Esophagus mucosa (tissue), 1 donor: ENCODE data around the gene C6. TPM values are rescaled to one million over a fixed set of nuclear protein-coding genes. Genes with fewer than 3 reads are reported as not detected.
"Not testable (repeated sequence)": the region's sequence is repeated elsewhere in the genome, so short reads cannot be mapped to it uniquely, and the experiment has no call there.

Source experiments
- ATAC-seq: fragments of 200-7000 bp; cut with Tn5 transposase; one replicate; pipeline ENCODE4 v1.9.1; 2020
- total RNA-seq: library from RNA; stranded (reverse); gene quantifications from one replicate; pipeline ENCODE4 v1.2.4, GENCODE V29; 2023
- donor health status: DM: yes; HTN: yes; CAD: no.

The C6 gene
- total RNA-seq, 1 donor from 2014 or later: not detected

DNA sequence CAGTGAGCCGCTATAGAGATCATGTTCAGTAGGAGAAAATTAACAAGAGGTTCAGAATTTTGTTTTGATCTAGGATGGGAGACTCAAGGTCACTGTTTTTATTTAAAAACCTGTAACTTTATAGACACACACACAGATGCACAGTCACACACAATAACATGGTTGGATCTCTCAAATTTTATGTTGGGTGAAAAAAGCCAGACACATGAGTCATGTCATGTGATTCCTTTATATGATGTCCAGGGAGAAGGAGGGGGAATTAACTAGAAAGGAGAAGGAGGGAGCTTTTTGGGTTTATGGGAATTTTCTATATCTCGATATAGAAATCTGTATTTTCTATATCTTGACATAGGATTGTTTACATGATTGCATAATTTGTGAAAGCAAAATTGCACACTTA, 17.1 kb downstream of the C6 start:
- ATAC-seq: no peak

DNA sequence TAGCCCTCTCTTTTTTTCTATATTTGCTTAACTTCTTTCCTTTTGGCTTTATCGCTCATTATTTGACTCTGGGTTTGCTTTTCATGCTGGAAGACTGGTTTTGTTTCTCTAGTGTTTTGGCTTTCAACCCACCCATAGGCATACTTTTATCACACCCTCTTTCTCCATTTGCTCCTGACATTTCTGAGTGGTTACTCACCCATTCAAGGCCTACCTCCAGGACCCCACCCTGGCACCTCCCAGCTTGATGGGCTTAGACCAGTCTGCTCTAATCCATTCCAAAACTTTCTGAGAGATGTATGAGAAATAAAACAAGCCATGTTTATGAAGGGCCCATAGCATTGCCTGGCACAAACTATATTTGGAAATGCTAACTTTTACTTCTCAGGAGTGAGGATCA, 18.1 kb downstream of the C6 start:
- ATAC-seq: no peak

DNA sequence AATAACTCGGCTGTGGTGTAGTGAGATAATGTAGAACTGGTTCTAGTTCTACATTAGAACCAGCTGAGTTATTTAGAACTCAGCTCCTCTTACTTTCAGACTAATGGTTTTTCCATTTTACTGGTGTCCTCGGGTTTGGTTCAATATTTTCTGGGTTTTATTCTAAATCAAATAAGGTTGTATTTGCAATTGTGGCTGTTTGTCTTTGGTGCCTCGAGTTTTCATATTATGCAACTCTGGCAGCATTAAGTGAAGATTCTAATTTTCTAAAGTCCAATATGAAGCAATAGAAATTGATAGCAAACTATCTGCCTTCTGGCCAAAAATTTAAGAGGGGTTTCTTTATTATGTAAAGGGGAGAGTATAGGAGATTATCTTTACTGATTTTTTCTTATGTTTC, 19.0 kb downstream of the C6 start:
- ATAC-seq: no peak

DNA sequence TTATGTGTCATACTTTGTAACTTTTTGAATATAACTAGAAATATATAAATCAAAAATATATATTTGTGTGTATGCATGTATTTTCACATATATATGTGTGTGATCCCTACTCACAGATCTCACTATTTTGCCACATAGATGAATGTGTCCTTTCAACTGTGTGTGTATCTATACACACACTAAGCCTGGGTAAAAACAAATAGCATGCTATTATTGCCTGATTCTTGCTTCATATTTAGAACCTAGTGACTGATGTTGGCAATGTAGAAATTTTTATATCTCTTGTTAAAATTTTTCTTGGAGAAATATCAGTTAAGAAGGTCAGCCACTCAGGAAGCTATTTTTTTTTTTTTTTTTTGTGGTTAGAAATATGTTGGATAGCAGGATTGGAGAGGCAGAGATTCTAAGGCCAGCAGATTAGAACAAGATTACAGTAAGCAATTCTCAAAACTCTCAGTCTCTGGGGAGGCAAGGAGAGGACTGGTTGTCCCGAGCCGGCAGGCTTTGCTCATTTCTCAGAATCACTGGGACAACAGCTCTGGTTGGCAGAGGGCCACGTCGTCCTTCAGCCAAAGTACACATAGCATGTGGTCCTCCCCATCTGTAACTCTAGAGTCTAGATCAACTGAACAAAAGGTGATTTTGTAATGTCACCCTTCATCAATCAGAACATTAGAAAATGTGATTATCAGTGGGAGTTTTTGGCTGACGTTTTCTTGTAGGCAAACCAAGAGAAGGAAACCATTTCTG, 19.7 kb downstream of the C6 start:
- ATAC-seq: peak; percentile 65

DNA sequence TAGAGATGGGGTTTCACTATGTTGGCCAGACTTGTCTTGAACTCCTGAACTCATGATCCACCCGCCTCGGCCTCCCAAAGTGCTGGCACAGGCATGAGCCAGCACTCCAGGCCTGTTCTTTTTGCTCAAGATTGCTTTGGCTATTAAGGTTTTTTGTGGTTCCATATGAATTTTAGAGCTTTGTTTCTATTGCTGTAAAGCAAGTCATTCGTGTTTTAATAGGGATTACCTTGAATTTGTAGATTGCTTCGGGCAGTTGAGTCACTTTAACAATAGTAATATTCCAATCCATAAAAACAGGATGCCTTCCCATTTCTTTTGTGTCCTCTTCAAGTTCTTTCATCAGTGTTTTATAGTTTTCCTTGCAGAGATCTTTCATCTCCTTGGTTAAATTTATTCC, 22.1 kb downstream of the C6 start:
- no peak for ATAC-seq

DNA sequence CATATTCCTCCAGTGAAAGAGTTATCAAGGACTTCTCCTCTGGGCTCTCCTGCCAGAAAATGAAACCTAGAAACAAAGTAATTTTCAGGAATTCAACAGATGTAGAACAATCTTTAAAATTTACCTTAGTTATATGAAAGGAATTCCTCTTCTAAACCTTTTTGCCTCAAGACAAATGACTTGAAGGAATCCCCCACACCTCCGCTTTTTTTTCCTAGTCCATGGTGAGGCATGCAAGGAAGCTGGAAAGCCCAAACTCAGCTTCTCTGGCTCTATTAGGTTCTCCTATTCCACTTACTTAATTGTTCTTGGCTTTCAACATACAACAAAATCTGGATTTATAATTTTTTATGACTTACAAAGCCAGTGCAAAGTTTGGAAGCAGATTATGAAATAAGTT, 27.2 kb downstream of the C6 start:
- ATAC-seq: no peak

DNA sequence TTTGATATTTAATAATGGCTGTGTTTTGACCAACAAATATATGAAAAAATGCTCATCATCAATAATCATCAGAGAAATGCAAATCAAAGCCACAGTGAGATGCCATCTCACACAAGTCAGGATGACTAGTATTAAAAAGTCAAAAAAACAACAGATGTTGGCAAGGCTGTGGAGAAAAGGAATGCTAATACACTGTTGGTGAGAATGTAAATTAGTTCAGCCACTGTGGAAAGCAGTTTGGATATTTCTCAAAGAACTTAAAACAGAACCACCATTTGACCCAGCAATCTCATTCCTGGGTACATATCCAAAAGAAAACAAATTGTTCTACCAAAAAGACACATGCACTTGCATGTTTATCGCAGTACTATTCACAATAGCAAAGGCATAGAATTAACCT, 30.0 kb downstream of the C6 start:
- not testable (repeated sequence) for ATAC-seq

DNA sequence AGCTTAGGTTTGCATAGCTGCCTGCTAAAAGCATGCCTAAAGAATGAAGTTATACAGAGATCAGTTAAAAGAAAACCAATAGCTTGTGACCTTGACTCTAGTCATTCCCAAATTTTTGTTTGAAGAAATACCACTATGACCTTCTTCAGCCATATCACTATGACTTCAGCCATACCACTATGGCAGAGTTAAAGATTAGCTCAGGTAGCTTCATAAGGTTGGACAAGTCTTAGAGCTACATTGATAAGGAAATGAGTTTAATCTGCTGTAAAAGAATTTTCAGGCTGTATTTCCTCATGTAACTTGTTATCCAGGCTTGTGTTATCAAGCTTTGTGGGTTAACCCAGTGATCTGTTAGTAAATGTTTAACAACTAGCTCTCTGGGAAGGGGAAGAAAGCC, 30.7 kb downstream of the C6 start:
- no peak for ATAC-seq

DNA sequence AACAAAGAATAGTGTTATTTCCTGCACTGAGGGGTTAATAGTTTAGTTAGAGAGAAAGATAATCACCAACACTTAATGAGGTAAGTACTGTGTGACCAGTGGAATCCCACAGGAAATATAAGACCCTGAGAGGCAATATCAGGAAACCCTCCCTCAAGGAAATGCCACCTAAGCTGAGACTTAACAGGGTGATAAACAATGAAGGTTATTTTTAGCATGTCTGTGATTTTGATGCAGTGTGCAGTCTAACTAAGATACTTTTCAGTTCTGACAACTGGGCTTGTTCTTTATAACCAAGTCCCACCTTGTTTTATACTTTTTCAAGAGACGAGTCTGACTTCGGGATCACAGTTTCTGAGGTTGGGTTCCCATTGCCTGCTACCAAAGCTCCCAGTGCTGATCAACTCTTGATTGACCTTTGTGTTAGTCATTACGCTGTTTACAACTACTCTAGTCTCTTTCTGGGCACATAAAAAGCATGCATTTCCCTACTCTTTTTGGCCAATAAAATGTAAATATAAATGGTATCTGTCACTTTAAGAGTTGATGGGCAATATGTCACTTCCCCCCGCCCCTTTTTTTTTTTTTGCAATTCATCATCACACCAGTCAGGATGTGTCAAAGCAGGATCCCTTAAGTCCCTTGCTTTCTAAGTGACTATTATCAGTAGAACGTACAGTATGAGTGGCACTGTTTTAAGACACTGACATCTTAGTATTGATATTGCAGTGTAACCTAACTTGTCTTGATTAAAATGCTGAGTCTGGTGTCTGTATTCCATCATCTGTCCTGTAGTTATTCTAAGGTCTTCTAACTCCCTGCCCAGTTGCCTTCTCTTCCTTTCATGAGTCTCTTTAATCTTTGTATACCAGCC, 31.4 kb downstream of the C6 start:
- no peak for ATAC-seq

DNA sequence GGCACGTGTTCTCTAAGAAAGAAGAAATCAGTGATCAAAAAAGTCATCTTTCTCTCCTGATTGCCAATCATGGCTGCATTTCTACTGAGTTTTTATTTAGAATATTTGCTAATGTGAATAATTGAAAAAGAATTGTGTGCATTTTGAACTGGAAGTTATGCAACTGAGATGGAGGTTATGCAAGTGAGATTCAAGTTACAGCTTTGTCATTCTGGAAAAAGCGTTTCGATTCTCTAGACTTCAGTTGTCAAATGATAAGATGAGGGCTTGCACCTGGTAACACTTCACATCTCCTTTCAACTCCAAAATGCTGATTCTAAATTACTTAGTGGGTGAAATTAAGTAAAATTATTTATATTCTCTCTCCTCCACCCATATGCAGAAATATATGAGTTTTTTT, 36.4 kb downstream of the C6 start:
- no peak for ATAC-seq

DNA sequence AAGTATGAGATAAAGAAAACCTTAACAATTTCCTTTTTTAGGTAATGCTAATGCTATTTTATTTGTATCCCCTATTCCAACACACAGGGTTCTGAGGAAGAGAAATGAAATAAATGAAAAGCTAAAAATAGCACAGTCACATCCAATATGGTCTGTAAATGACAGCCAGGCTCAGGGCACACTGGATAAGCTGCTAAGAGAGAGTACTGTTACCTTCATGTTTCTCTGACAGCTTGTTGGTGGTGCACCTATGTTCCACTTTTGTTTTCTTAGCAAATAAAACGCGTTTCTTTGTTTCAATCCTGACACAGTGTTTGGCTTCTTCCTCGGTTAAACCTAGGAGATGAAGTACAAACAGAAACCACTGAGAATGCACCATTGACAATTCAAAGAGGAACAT, 41.3 kb downstream of the C6 start:
- no peak for ATAC-seq

DNA sequence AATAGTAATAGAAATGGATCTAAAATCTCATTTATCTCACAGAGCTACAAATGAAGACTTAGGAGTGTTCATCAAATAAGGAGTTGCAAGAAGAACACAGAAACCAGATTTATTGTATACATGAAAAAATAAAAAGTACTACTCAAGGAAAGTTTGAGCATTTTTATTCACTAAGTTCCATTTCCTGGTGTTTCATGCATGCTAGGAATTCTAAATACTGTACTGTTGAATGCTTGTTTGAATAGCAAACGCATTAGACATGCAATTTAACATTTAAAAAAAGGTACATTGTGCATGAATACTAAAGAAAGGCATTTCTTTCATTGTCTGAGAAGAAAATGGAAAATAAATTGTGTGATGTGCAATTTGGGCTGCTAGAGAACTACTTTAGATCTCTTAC, 52.1 kb downstream of the C6 start:
- ATAC-seq: no peak

DNA sequence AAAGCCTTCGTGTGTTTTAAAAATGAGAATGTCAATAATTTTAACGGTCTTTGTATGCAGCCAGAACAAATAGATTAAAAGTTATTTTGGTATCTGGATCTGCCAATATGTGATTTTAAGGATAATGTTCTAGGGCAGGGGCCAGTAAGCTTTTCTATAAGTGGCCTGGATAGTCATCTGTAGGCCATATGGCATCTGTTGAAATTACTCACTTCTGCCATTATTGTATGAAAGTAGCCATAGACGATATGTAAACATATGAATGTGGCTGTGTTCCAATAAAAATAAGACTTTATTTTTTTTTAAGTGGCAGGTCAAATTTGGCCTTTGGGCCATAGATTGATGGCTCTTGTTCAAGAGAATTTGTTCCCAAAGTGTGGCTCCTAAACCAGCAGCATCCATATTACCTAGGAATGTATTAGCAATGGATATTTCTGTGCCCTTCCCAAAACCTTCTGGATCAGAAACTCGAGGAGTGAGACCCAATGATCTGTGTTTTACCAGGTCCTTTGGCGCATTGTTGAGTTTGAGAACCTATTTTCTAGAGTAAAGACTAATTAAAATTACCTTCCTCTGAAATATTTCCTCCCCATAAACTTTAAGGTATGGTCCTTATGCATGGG, 55.9 kb downstream of the C6 start:
- no peak for ATAC-seq

DNA sequence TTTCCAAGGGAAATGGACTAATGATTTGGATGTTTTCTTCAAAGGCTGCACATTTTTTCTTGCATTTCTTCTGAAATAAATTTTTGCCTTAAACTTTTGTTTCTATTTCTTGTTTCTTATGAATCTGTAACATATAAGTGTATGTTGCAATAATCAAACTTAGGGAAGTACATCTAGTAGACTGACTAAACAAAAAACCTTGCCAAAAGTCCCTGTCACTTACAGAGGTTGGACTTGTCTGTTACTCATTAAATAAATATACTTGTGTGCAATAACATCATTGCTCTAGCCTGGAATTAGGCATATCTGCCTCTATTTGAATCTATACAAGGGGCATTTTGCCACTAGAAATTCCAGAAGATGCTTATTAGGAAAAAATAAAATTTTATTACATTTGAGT, 56.6 kb downstream of the C6 start:
- ATAC-seq: no peak

DNA sequence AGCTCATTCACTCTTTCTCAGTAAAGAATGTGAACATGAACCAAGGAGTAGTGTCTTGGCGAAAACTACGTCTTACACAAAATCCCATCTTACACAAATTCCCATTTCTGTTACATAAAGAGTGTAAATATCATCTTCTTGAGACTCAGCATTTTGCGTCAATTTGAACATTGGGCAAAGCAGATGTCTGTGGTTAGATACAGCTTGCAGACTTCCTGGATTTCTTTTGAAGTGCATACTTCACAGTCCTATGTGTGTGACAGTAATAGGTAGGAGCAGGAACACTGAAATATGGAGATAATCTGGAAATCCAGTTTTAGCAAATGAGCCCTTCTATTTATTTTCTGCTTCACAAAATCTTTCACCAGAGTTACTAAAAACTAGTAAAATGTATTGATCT, 58.8 kb downstream of the C6 start:
- no peak for ATAC-seq

DNA sequence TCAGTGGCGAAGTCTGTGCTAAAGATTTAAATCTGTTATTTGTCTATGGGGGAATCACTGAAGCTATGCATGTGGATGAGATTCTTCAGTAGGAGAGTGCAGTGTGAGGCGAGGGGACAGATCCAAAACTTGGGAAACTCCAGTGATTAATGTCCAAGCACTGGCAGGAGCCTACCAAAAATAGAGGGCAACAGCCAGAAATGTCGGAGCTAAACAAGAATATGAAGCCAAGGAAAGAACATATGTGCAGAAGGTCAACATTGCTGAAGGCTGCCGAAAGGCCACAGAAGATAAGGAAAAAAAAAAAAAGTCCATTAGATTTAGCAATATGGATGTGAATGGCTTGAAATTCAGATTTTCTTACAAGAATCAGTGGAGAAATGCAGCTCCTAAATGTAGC, 61.8 kb downstream of the C6 start:
- no peak for ATAC-seq

DNA sequence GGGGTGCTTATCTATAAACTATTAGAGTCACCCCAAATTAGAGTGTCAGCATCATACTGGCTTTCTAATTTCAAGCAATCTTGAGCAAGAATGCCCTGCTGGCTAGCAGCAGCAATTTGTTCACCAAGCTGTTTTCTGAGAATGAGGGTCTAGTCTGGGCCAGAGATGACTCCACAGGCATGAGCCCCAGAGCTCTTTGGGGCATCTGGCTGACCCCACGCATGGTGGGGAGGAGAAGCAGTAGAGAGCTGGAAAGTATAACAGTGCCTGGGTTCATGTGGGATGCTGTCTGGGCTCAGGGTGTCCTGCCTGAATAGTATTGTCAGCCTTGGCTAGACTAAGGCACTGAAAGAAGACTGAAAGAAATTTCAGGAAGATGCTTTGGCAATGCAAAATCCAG, 64.9 kb downstream of the C6 start:
- no peak for ATAC-seq

DNA sequence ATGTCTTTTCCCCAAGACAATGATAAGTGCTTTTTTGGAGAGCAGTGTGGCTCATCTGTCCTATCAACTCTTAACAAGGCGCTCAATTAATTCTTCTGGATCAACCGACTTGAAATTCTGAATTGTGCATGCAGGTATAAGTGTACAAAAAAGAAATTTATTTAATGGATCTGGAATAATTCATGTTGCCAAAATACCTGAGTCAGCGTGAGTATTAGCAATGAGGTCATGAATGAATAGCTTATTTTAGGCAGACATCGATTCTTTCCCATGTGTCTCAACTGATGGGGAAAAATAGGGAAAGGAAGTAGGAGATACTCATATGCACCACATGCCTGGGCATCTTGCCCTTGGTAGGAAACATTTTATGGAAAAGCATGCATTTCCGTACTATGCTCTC, 68.0 kb downstream of the C6 start:
- ATAC-seq: no peak

DNA sequence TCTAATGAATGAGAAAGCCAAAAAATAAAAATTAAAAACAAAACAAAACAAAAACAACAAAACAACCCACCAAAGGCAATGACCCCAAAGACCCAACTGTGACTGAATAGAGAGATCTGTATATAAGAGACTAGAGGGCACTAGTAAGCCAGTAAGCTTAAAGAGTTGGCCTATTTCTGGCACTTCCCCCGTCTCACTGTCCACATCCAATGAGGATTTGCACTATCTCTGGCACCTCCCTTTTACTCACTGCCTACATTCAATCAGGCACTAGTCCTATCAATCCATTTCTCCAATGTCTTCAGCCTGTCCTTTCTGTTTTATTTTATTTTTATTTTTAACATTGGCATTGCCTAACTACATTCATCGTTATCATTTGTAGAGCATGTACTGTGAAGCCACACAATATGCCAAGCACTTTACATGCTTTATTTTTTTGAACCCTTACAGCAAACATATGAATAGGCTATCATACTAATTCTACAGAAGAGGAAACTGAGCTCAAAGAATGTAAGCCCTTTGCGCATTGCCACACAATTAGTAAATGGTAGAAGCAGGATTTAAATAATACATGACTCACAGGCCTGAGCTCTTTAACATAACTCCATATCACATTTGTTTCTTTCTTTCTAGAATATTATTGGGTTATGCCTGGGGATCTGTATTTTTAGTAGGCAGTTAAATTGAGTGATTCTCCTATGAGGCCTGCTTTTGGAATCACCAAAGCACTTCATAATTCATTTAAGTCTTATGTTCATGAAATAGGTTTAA, 70.0 kb downstream of the C6 start:
- no peak for ATAC-seq

DNA sequence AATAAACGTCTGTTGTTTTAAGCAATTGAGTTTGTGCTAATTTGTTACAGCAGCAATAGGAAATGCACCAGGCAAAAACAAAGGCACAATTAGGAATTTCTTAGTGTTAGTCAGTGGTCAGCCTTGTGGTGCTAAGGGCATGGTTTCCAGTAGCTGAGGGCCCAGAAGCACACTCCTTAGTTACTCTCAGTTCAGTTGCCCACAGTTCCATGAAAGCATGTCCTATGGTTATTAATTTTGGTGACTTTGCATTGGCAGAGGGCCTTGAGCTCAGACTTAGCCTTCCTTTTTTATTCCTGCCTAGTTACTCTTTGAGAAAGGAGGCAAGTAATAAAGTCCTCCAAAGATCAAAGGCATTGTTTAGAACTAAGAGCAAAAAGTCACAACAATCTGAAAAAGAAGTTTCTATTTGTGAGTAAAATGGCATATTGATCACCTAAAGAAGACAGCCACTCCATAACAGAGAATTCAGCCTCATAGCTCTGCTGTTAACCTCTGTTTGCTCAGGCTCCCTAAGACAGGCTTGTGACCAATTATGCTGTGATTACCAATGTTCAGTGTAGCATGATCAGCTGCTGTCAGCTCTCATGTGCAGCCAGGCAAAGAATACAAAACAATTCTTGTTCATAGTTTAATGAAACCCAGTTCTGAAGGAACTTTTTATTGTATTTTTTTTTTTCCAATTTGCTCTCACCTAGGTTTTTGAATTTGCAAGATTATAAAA, 85.2 kb downstream of the C6 start:
- no peak for ATAC-seq

DNA sequence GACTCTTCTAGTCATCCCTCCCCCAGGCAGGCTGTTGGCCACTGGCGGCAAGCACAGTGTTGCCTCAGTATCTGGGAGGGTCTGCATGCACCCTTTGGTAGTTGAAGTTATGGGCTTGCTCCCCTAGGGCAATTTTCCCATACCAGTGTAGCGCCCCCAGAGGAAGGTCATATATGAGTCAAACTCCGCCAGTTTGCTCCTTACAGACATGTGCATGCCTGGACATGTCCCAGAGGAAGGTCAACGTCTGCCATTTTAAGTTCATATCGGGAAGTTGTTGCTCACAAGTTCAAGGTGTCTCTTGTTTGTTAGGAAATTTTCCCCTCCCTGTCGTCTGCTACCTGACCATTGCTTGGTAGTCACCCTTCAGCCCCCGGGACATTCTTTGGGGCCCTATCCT, 90.9 kb downstream of the C6 start:
- ATAC-seq: no peak

DNA sequence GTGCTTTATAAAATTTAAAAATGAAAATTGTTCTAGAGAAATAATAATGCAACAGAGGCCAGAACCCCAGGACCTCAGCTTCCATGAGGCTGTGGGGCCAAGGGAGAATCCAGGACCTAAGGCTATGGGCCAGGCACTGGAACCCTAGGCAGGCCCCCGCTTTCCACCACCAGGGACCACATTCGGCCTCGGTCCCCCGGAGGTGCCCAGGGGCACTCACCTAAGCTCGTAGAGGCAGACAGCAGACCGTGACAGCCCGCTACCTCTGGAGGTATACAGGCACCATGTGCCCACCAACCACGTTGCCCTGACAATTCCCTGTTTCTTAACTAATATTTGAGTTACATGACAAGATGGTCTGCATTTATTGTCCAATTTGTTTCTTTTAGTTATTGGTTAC, 92.7 kb downstream of the C6 start:
- ATAC-seq: no peak
